H9 (cell line): ENCODE results near the gene MRPL3. TPM values are rescaled to one million over a fixed set of nuclear protein-coding genes. Genes with fewer than 3 reads are reported as not detected.

ENCODE experiments used
- DNase-seq: peaks from one replicate; pipeline ENCODE4 v3.0.0-alpha.2; 2017
- H2AFZ ChIP-seq: one replicate; pipeline ENCODE4 v1.6.1; 2013; ENCODE audit warnings: mild to moderate bottlenecking, low read length, control low read depth, moderate library complexity
- H2AK5ac ChIP-seq: 2 replicates; pipeline ENCODE4 v1.6.1; 2013; ENCODE audit warnings: low read length, control low read depth, mixed read lengths; ENCODE audit not compliant: insufficient read length
- H2BK120ac ChIP-seq: one replicate; pipeline ENCODE4 v1.6.1; 2013; ENCODE audit warnings: low read depth, mild to moderate bottlenecking, low read length, control low read depth, inconsistent platforms; ENCODE audit not compliant: poor library complexity, severe bottlenecking
- H2BK12ac ChIP-seq: 2 replicates; pipeline ENCODE4 v1.6.1; 2013; ENCODE audit warnings: low read length, control low read depth, mixed read lengths, low read depth; ENCODE audit not compliant: insufficient read length
- H2BK15ac ChIP-seq: 2 replicates; pipeline ENCODE4 v1.6.1; 2013; ENCODE audit warnings: low read depth, low read length, control low read depth
- H2BK20ac ChIP-seq: one replicate; pipeline ENCODE4 v1.6.1; 2013; ENCODE audit warnings: low read depth, mild to moderate bottlenecking, low read length, control low read depth, inconsistent platforms; ENCODE audit not compliant: poor library complexity, severe bottlenecking
- H2BK5ac ChIP-seq: 2 replicates; pipeline ENCODE4 v1.6.1; 2013; ENCODE audit warnings: low read length, control low read depth, mixed read lengths; ENCODE audit not compliant: insufficient read length
- H3K14ac ChIP-seq: 2 replicates; pipeline ENCODE4 v1.6.1; 2013; ENCODE audit warnings: low read length, control low read depth; ENCODE audit not compliant: insufficient read depth
- H3K18ac ChIP-seq: 2 replicates; pipeline ENCODE4 v1.6.1; 2013; ENCODE audit warnings: low read depth, mild to moderate bottlenecking, mixed read lengths, low read length, control low read depth; ENCODE audit not compliant: insufficient read length
- H3K23ac ChIP-seq: 2 replicates; pipeline ENCODE4 v1.6.1; 2013; ENCODE audit warnings: low read length, control low read depth, mixed read lengths, low read depth; ENCODE audit not compliant: insufficient read length
- H3K23me2 ChIP-seq: 2 replicates; pipeline ENCODE4 v1.6.1; 2013; ENCODE audit warnings: low read depth, mild to moderate bottlenecking, mixed read lengths, low read length, control low read depth; ENCODE audit not compliant: insufficient read length, poor library complexity, severe bottlenecking
- H3K27ac ChIP-seq: 2 replicates; pipeline ENCODE4 v1.5.1; 2013; ENCODE audit warnings: low read length, control low read depth, mixed read lengths, low read depth; ENCODE audit not compliant: insufficient read length
- H3K27me3 ChIP-seq: 2 replicates; pipeline ENCODE4 v1.6.1; 2013; ENCODE audit warnings: low read length, control low read depth, inconsistent platforms; ENCODE audit not compliant: insufficient read depth
- H3K4ac ChIP-seq: 2 replicates; pipeline ENCODE4 v1.6.1; 2013; ENCODE audit warnings: low read depth, mild to moderate bottlenecking, control low read depth, inconsistent platforms, low read length, moderate library complexity
- H3K4me1 ChIP-seq: 2 replicates; pipeline ENCODE4 v1.6.1; 2013; ENCODE audit warnings: low read length, control low read depth, inconsistent platforms; ENCODE audit not compliant: insufficient read depth
- H3K4me2 ChIP-seq: 2 replicates; pipeline ENCODE4 v1.6.1; 2013; ENCODE audit warnings: low read length, control low read depth, mixed read lengths; ENCODE audit not compliant: insufficient read length, insufficient read depth
- H3K56ac ChIP-seq: 2 replicates; pipeline ENCODE4 v1.6.1; 2013; ENCODE audit warnings: low read depth, mild to moderate bottlenecking, mixed read lengths, low read length, control low read depth; ENCODE audit not compliant: insufficient read length
- H3K79me1 ChIP-seq: 2 replicates; pipeline ENCODE4 v1.6.1; 2013; ENCODE audit warnings: low read depth, mild to moderate bottlenecking, moderate library complexity, low read length, control low read depth, inconsistent platforms; ENCODE audit not compliant: insufficient read depth, poor library complexity, severe bottlenecking
- H3K79me2 ChIP-seq: 2 replicates; pipeline ENCODE4 v1.6.1; 2013; ENCODE audit warnings: low read length, control low read depth, inconsistent platforms; ENCODE audit not compliant: insufficient read depth
- H3K9ac ChIP-seq: 2 replicates; pipeline ENCODE4 v1.6.1; 2013; ENCODE audit warnings: low read length, control low read depth, mixed read lengths; ENCODE audit not compliant: insufficient read length; ENCODE audit errors: extremely low read depth
- H3K9me3 ChIP-seq: one replicate; pipeline ENCODE4 v1.6.1; 2013; ENCODE audit warnings: low read depth, low read length, inconsistent platforms; ENCODE audit not compliant: control insufficient read depth
- H3T11ph ChIP-seq: one replicate; pipeline ENCODE4 v1.6.1; 2013; ENCODE audit warnings: mild to moderate bottlenecking, low read length, control low read depth, inconsistent platforms
- H4K20me1 ChIP-seq: one replicate; pipeline ENCODE4 v1.6.1; 2013; ENCODE audit not compliant: control insufficient read depth, insufficient read length, insufficient read depth
- H4K5ac ChIP-seq: 2 replicates; pipeline ENCODE4 v1.6.1; 2013; ENCODE audit warnings: low read depth, mild to moderate bottlenecking, mixed read lengths, low read length, control low read depth; ENCODE audit not compliant: insufficient read length
- H4K8ac ChIP-seq: replicated peaks from 2 replicates; pipeline ENCODE4 v1.6.1; 2013; ENCODE audit warnings: low read length, control low read depth, mixed read lengths, low read depth; ENCODE audit not compliant: insufficient read length
- H4K91ac ChIP-seq: 2 replicates; pipeline ENCODE4 v1.6.1; 2013; ENCODE audit warnings: low read depth, mild to moderate bottlenecking, moderate library complexity, mixed read lengths, low read length, control low read depth; ENCODE audit not compliant: insufficient read length
- H3K27ac Mint-ChIP-seq, 3 experiments: 2 replicates in 2 of 3; 3 replicates in 1 of 3; pipeline ENCODE4 v1.8.0; 2020 to 2021; ENCODE audit warnings: mixed read lengths in 3 of 3, mild to moderate bottlenecking in 1 of 3, moderate library complexity in 1 of 3
- H3K27me3 Mint-ChIP-seq: 2 replicates; pipeline ENCODE4 v1.8.0; 2021; ENCODE audit warnings: low read depth, mild to moderate bottlenecking, moderate library complexity, mixed read lengths
- H3K36me3 Mint-ChIP-seq, 3 experiments: 2 replicates in 2 of 3; 3 replicates in 1 of 3; pipeline ENCODE4 v1.8.0; 2020 to 2021; ENCODE audit warnings: low read depth in 3 of 3, mixed read lengths in 3 of 3; ENCODE audit not compliant: insufficient read depth in 1 of 3
- H3K4me1 Mint-ChIP-seq, 2 experiments: 2 replicates each; pipeline ENCODE4 v1.8.0; 2020; ENCODE audit warnings: mixed read lengths in 2 of 2
- H3K4me3 Mint-ChIP-seq, 2 experiments: 2 replicates in 1 of 2; 3 replicates in 1 of 2; pipeline ENCODE4 v1.8.0; 2020 to 2021; ENCODE audit warnings: mild to moderate bottlenecking in 2 of 2, mixed read lengths in 2 of 2, moderate library complexity in 1 of 2
- H3K9me3 Mint-ChIP-seq, 2 experiments: 2 replicates in 1 of 2; 3 replicates in 1 of 2; pipeline ENCODE4 v1.8.0; 2020; ENCODE audit warnings: mild to moderate bottlenecking in 2 of 2, mixed read lengths in 2 of 2, moderate library complexity in 1 of 2
- WGBS: extraction: QIAGEN DNeasy Blood & Tissue Kit; methylation state at CpG from one replicate; pipeline ENCODE4 v1.1.7; 2013; ENCODE audit warnings: missing lambda C conversion rate, low lambda C conversion rate, mixed read lengths; ENCODE audit not compliant: insufficient read length; ENCODE audit errors: extremely low coverage; 5-methylcytosine and 5-hydroxymethylcytosine counted together
- total RNA-seq: library from RNA; stranded (reverse); gene quantifications from 2 replicates; pipeline ENCODE4 v1.2.1, GENCODE V29; 2021
- TF ChIP-seq, protein P1 (sequence below): fragments of 200-600 bp; sonication (generic); conservative IDR thresholded peaks from 3 replicates; pipeline ENCODE4 v1.8.0; 2021; ENCODE audit warnings: antibody characterized with exemption, mild to moderate bottlenecking

MRPL3 gene
- total RNA-seq, 1 experiment from 2014 or later = 154 TPM

GRCh38 chr3:131435000-131435399 is 67.8 kb downstream of the MRPL3 start:
- H4K20me1 ChIP-seq = no peaks in the 10 kb centered on the region
- Mint-ChIP-seq H3K27ac (no peak overlapping the region), H3K27me3 (no peaks in the 10 kb centered on the region), H3K36me3 (no peaks in the 10 kb centered on the region), H3K4me1 (no peaks in the 10 kb centered on the region), H3K9me3 (no peaks in the 10 kb centered on the region), H3K4me3 (no peak overlapping the region)
- H3K23ac ChIP-seq = no peak overlapping the region
- WGBS = no CpG with 5 or more reads among the region's 1 CpG
- H3K9me3 ChIP-seq = no peaks in the 10 kb centered on the region
- H3K79me1 ChIP-seq = no peaks in the 10 kb centered on the region
- H3K9ac ChIP-seq = no peak overlapping the region
- H2BK120ac ChIP-seq = no peak overlapping the region
- no peak overlapping the region for H3T11ph ChIP-seq
- H3K4me1 ChIP-seq = no peaks in the 10 kb centered on the region
- H2BK15ac ChIP-seq = no peak overlapping the region
- no peak overlapping the region for H3K14ac ChIP-seq
- no peak overlapping the region for H4K8ac ChIP-seq
- H4K91ac ChIP-seq = no peak overlapping the region
- H2BK20ac ChIP-seq = no peak overlapping the region
- H3K56ac ChIP-seq = no peak overlapping the region
- no peak overlapping the region for H3K18ac ChIP-seq
- no peaks in the 10 kb centered on the region for H3K79me2 ChIP-seq
- H3K23me2 ChIP-seq = no peaks in the 10 kb centered on the region
- TF ChIP-seq, protein P1, sequence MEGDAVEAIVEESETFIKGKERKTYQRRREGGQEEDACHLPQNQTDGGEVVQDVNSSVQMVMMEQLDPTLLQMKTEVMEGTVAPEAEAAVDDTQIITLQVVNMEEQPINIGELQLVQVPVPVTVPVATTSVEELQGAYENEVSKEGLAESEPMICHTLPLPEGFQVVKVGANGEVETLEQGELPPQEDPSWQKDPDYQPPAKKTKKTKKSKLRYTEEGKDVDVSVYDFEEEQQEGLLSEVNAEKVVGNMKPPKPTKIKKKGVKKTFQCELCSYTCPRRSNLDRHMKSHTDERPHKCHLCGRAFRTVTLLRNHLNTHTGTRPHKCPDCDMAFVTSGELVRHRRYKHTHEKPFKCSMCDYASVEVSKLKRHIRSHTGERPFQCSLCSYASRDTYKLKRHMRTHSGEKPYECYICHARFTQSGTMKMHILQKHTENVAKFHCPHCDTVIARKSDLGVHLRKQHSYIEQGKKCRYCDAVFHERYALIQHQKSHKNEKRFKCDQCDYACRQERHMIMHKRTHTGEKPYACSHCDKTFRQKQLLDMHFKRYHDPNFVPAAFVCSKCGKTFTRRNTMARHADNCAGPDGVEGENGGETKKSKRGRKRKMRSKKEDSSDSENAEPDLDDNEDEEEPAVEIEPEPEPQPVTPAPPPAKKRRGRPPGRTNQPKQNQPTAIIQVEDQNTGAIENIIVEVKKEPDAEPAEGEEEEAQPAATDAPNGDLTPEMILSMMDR = no peak
- H3K4me2 ChIP-seq = no peak overlapping the region
- no peak overlapping the region for H2BK12ac ChIP-seq
- H2BK5ac ChIP-seq = no peak overlapping the region
- H4K5ac ChIP-seq = no peak overlapping the region
- no peak overlapping the region for H3K4ac ChIP-seq
- no peak overlapping the region for H3K27ac ChIP-seq
- H2AFZ ChIP-seq = no peak overlapping the region
- H2AK5ac ChIP-seq = no peak overlapping the region
- no peak for DNase-seq
- no peaks in the 10 kb centered on the region for H3K27me3 ChIP-seq
